ENCODE results near the gene ERMAP.

Gene ERMAP

DNA sequence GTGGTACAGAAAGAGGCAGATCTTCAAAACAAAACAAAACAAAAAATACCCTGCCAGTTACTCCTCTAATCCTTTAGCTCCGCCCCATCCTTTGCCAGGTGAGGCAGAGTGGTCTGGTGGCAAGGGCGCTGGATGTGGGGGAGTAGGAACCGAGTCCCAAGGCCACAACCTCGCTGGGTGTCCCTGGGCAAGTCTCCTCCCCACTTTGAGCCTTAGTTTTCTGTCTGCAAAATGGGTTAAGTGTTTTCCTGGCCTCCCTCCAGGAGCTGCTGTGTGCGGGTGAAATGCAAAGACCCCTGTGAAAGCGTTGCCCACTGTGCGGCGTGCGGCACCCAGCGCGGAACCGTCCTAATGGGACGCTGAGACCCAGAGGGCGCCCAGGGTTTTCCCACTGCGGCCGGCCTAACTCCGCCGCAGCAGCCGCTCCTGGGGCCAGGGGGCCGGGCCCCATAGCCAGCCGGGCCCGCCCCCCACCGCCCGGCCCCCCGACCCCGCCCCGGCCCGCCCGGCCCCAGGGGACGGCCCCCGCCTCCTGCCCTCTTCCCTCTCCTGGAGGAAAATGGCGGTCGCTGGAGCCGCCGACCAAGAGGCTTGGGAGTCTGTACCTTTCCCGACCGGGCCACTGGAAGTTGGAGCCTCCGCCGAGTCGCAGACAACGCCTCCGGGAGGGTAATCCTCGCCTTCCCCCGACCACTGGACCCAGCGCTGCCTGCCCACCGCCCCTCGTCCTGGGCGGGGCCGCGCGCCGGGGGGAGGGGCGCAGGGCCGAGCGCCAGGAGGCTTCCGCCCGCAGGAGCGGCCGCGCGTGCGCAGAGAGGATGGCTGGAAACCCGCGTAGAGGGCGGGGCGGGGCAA lies at the start of gene ERMAP, which contains the start of gene SVBP:
Gene ERMAP (plus strand): TSS at position 538 of the 855 bp plus-strand sequence. CDS start 13,327 bp downstream, outside the sequence.
Gene SVBP (minus strand): TSS at position 813 of the 855 bp plus-strand sequence. CDS start 853 bp downstream, outside the sequence.
- Histone ChIP-seq H3K27ac (ENCODE audit: low read length) (peak within 1 kb of the TSS; percentile 54), H3K9me3 (ENCODE audit: insufficient read depth, low read depth, low read length) (no peaks in the 10 kb centered on the region), H3K36me3 (ENCODE audit: insufficient read depth, low read depth, low read length) (no peaks in the 10 kb centered on the region), H3K27me3 (ENCODE audit: insufficient read depth, low read length) (no peaks in the 10 kb centered on the region), H3K9ac (ENCODE audit: low read depth, low read length) (peak within 1 kb of the TSS; percentile 93), H3K4me3 (ENCODE audit: low read length) (peak within 1 kb of the TSS; percentile 95), H3K4me1 (ENCODE audit: insufficient read depth, low read length) (peaks cover 5% of the 10 kb centered on the region)

DNA sequence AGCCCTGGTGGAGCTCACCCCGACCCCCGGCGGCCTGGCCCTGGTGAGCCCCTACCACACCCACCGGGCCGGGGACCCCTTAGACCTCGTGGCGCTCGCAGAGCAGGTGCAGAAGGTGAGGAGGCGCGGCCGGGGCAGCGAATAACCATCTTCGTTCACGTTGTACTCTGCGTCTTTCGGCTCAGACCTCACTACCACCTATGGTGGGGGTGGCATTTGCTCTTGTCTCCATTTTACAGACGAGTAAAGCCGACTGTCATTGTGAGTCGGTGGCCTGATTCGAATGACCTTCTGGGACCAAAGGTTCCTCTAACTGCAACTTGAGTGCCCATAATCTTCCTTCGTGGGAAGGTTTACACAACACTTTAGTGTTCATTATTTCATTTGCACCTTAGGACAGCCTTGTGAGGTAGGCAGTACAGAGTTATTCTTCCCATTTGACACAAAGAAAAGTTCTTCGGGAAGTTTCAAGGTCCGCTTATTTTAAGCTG lies 49.4 kb upstream of the ERMAP start:
- Histone ChIP-seq H3K4me1 (ENCODE audit: insufficient read depth, low read length) (peaks cover 13% of the 10 kb centered on the region; the same call in 1 of the 2 replicates), H3K27me3 (ENCODE audit: insufficient read depth, low read length) (no peaks in the 10 kb centered on the region), H3K9ac (ENCODE audit: low read depth, low read length) (peak overlapping the region; percentile 56; the same call in 1 of the 2 replicates), H3K27ac (ENCODE audit: low read length) (no peak overlapping the region), H3K9me3 (ENCODE audit: insufficient read depth, low read depth, low read length) (no peaks in the 10 kb centered on the region), H3K4me3 (ENCODE audit: low read length) (peak overlapping the region; percentile 95), H3K36me3 (ENCODE audit: insufficient read depth, low read depth, low read length) (peaks cover 2% of the 10 kb centered on the region; the same call in 1 of the 2 replicates)

DNA sequence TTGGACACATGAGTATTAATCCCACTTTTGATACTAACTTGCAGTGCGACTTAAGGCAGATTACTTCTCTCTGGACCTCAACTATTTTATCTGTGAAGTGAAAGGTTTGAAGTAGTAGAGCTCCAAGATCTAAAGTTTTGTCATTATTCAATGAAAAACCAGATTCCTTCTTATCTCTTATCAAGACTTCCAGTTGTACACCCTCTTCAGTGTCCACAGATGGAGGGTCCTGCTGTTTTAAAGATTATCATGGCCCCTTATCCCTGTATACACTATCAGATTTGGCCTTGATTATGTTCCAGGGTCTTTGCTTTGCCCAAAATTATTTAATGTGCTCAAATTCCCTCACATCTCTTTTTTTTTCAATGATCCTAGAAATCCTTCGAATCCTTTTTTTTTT lies 48.8 kb upstream of the ERMAP start:
- Histone ChIP-seq H3K4me1 (ENCODE audit: insufficient read depth, low read length) (peaks cover 13% of the 10 kb centered on the region; the same call in 1 of the 2 replicates), H3K9ac (ENCODE audit: low read depth, low read length) (peak overlapping the region; percentile 56; the same call in 1 of the 2 replicates), H3K27ac (ENCODE audit: low read length) (no peak overlapping the region), H3K4me3 (ENCODE audit: low read length) (peak overlapping the region; percentile 95), H3K27me3 (ENCODE audit: insufficient read depth, low read length) (no peaks in the 10 kb centered on the region), H3K9me3 (ENCODE audit: insufficient read depth, low read depth, low read length) (no peaks in the 10 kb centered on the region), H3K36me3 (ENCODE audit: insufficient read depth, low read depth, low read length) (peaks cover 3% of the 10 kb centered on the region; the same call in 1 of the 2 replicates)

DNA sequence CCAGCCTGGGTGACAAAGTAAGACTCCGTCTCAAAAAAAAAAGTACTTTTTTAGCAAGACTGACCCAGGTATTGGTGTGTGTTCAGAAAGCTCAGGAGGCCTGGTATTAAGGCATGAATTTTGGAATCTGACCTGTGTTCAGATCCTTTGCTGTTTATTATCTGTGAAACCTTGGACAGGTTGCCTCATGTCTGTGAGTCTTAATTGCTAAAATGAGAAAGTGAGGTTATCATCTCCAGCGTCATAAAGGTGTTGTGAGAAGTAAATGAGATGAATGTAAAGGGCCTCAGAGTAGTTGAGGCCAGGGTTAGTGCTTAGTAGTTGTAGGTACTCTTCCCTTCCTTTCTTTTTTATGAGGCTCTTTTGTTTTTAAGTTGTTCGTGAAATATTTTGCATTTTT lies 47.1 kb upstream of the ERMAP start:
- Histone ChIP-seq H3K4me3 (ENCODE audit: low read length) (no peak overlapping the region), H3K9ac (ENCODE audit: low read depth, low read length) (no peak overlapping the region), H3K27me3 (ENCODE audit: insufficient read depth, low read length) (no peaks in the 10 kb centered on the region), H3K9me3 (ENCODE audit: insufficient read depth, low read depth, low read length) (no peaks in the 10 kb centered on the region), H3K36me3 (ENCODE audit: insufficient read depth, low read depth, low read length) (peaks cover 17% of the 10 kb centered on the region), H3K4me1 (ENCODE audit: insufficient read depth, low read length) (peaks cover 8% of the 10 kb centered on the region; the same call in 1 of the 2 replicates), H3K27ac (ENCODE audit: low read length) (no peak overlapping the region)

- Histone ChIP-seq H3K27ac (ENCODE audit: low read length) (no peak overlapping the region), H3K4me1 (ENCODE audit: insufficient read depth, low read length) (no peaks in the 10 kb centered on the region), H3K27me3 (ENCODE audit: insufficient read depth, low read length) (no peaks in the 10 kb centered on the region), H3K9ac (ENCODE audit: low read depth, low read length) (no peak overlapping the region), H3K36me3 (ENCODE audit: insufficient read depth, low read depth, low read length) (peaks cover 42% of the 10 kb centered on the region), H3K4me3 (ENCODE audit: low read length) (no peak overlapping the region), H3K9me3 (ENCODE audit: insufficient read depth, low read depth, low read length) (no peaks in the 10 kb centered on the region)
Measured at GRCh38 chr1:42773420-42773819, 43.5 kb upstream of the ERMAP start.

GRCh38 chr1:42774928-42775526 lies 41.9 kb upstream of the ERMAP start:
- peaks cover 48% of the 10 kb centered on the region for H3K36me3 ChIP-seq (ENCODE audit: insufficient read depth, low read depth, low read length)

DNA sequence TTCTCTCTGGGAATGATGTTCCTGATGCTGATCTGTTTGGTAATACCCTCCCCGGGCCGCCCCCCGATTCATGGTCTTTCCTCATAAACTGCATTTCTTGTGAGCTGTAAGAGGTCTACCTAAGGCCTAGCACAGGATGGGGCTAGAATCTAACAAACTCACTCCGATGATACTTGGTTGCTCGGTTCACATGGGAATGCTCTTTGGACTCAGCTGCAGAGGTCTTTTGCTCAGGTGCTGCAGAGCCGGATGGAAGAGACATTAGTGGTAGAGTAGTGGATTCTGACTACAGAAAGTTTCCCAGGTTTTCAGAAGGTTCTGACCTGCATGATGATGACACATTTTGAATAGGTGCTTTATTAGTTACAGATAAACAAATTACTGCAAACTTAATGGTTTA lies 40.4 kb upstream of the ERMAP start:
- H3K9me3 ChIP-seq (ENCODE audit: insufficient read depth, low read depth, low read length), result no peaks in the 10 kb centered on the region
- H3K9ac ChIP-seq (ENCODE audit: low read depth, low read length), result no peak overlapping the region
- peaks cover 59% of the 10 kb centered on the region for H3K36me3 ChIP-seq (ENCODE audit: insufficient read depth, low read depth, low read length)

More at GRCh38 chr1:42774928-42775526, 41.9 kb upstream of the ERMAP start:
- no peaks in the 10 kb centered on the region for H3K9me3 ChIP-seq (ENCODE audit: insufficient read depth, low read depth, low read length)
- H3K9ac ChIP-seq (ENCODE audit: low read depth, low read length), result no peak overlapping the region
- no peak overlapping the region for H3K27ac ChIP-seq (ENCODE audit: low read length)
- no peaks in the 10 kb centered on the region for H3K4me1 ChIP-seq (ENCODE audit: insufficient read depth, low read length)
- no peaks in the 10 kb centered on the region for H3K27me3 ChIP-seq (ENCODE audit: insufficient read depth, low read length)
- no peak overlapping the region for H3K4me3 ChIP-seq (ENCODE audit: low read length)

GRCh38 chr1:42777852-42778251 lies 39.1 kb upstream of the ERMAP start:
- Histone ChIP-seq H3K27ac (ENCODE audit: low read length) (no peak overlapping the region), H3K4me1 (ENCODE audit: insufficient read depth, low read length) (no peaks in the 10 kb centered on the region), H3K27me3 (ENCODE audit: insufficient read depth, low read length) (no peaks in the 10 kb centered on the region), H3K9me3 (ENCODE audit: insufficient read depth, low read depth, low read length) (no peaks in the 10 kb centered on the region), H3K4me3 (ENCODE audit: low read length) (no peak overlapping the region), H3K36me3 (ENCODE audit: insufficient read depth, low read depth, low read length) (peaks cover 66% of the 10 kb centered on the region), H3K9ac (ENCODE audit: low read depth, low read length) (no peak overlapping the region)

More for the DNA sequence above, 40.4 kb upstream of the ERMAP start:
- Histone ChIP-seq H3K27me3 (ENCODE audit: insufficient read depth, low read length) (no peaks in the 10 kb centered on the region), H3K4me1 (ENCODE audit: insufficient read depth, low read length) (no peaks in the 10 kb centered on the region), H3K27ac (ENCODE audit: low read length) (no peak overlapping the region), H3K4me3 (ENCODE audit: low read length) (no peak overlapping the region)

DNA sequence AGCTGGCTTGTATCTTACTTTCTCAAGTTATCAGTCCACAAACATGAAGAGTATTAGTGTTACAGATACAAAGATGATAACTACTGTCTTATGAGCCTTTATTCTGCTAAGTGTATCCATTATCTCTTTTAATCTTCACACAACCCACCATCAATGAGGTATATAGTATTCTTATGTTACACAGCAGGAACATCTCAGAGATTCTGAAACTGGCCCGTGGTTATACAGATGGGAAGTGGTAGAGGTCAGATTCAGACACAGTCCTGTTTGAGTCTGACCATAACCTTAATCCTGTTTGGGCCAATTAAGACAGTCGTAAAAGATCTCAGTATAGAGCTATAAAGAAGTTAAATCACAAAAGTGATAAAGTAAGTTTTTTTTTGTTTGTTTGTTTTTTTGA lies 37.2 kb upstream of the ERMAP start:
- Histone ChIP-seq H3K4me1 (ENCODE audit: insufficient read depth, low read length) (no peaks in the 10 kb centered on the region), H3K36me3 (ENCODE audit: insufficient read depth, low read depth, low read length) (peaks cover 60% of the 10 kb centered on the region), H3K4me3 (ENCODE audit: low read length) (no peak overlapping the region), H3K27me3 (ENCODE audit: insufficient read depth, low read length) (no peaks in the 10 kb centered on the region), H3K9me3 (ENCODE audit: insufficient read depth, low read depth, low read length) (no peaks in the 10 kb centered on the region), H3K9ac (ENCODE audit: low read depth, low read length) (no peak overlapping the region), H3K27ac (ENCODE audit: low read length) (no peak overlapping the region)

- H3K9me3 ChIP-seq (ENCODE audit: insufficient read depth, low read depth, low read length), result no peaks in the 10 kb centered on the region
- H3K4me1 ChIP-seq (ENCODE audit: insufficient read depth, low read length), result no peaks in the 10 kb centered on the region
- no peak overlapping the region for H3K27ac ChIP-seq (ENCODE audit: low read length)
- H3K4me3 ChIP-seq (ENCODE audit: low read length), result no peak overlapping the region
- peaks cover 55% of the 10 kb centered on the region for H3K36me3 ChIP-seq (ENCODE audit: insufficient read depth, low read depth, low read length)
- no peak overlapping the region for H3K9ac ChIP-seq (ENCODE audit: low read depth, low read length)
- no peaks in the 10 kb centered on the region for H3K27me3 ChIP-seq (ENCODE audit: insufficient read depth, low read length)
Measured at GRCh38 chr1:42780176-42780575, 36.7 kb upstream of the ERMAP start.

DNA sequence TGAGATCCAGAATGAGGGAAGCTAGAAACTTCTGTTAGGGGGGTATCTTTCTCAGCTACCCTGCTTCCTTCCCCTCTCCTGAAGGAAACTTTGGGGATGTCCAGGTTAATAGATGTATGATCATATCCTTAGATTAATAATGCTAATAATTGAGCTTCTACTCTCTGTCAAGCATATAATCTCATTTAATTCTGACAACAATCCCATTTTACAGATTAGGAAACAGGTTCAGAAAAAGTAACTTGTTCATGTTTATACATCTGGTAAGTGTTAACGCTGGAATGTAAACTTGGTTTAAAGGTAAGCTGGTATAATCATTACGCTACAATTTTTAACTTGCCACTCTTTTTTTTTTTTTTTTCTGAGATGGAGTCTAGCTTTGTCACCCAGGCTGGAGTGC lies 33.8 kb upstream of the ERMAP start:
- Histone ChIP-seq H3K9me3 (ENCODE audit: insufficient read depth, low read depth, low read length) (no peaks in the 10 kb centered on the region), H3K27me3 (ENCODE audit: insufficient read depth, low read length) (no peaks in the 10 kb centered on the region), H3K4me1 (ENCODE audit: insufficient read depth, low read length) (no peaks in the 10 kb centered on the region)

More for the DNA sequence above, 33.8 kb upstream of the ERMAP start:
- peaks cover 34% of the 10 kb centered on the region for H3K36me3 ChIP-seq (ENCODE audit: insufficient read depth, low read depth, low read length)
- no peak overlapping the region for H3K4me3 ChIP-seq (ENCODE audit: low read length)
- no peak overlapping the region for H3K27ac ChIP-seq (ENCODE audit: low read length)
- H3K9ac ChIP-seq (ENCODE audit: low read depth, low read length), result no peak overlapping the region
